A549 treated with RU486 at 1 μM for 4 hours (cell line): ENCODE measurements around the gene ABHD1. TPM values are rescaled to one million over a fixed set of nuclear protein-coding genes. Genes with fewer than 3 reads are reported as not detected.

Experiments
- total RNA-seq: library from RNA; stranded (reverse); fragments of 200-300 nt; extraction: Qiagen RNA extraction; gene quantifications from 5 replicates; pipeline ENCODE4 v1.2.3, GENCODE V29; 2022; ENCODE audit warnings: low read depth

ABHD1 gene
- total RNA-seq: 0.75 to 1.5 TPM (median 1.3 TPM) in 5 replicates

GRCh38 chr2:27123302-27124150 is at the start of gene ABHD1:
ABHD1 (plus strand) TSS chr2:27123815; CDS start chr2:27123949, 134 bp downstream.

GRCh38 chr2:27078267-27079194 is 45.1 kb upstream of the ABHD1 start, which contains the start of gene EMILIN1:
EMILIN1 (plus strand) TSS chr2:27078615; CDS start chr2:27079066, 451 bp downstream.

GRCh38 chr2:27086724-27087593 is 36.7 kb upstream of the ABHD1 start, which contains the start of gene KHK:
KHK (plus strand) TSS chr2:27086772; CDS start chr2:27087260, 488 bp downstream.

GRCh38 chr2:27118525-27119329 is 4.9 kb upstream of the ABHD1 start, which contains the start of gene CGREF1:
CGREF1 (minus strand) TSS chr2:27119128; CDS start chr2:27104366, 14,762 bp downstream.

GRCh38 chr2:27133905-27134780 is 10.5 kb downstream of the ABHD1 start, which contains the start of gene PREB:
PREB (minus strand) TSS chr2:27134636; CDS start chr2:27134421, 215 bp downstream.

GRCh38 chr2:27139310-27139709 is 15.7 kb downstream of the ABHD1 start, which contains the start of gene PRR30:
PRR30 (minus strand) TSS chr2:27139410; CDS start chr2:27138329, 1,081 bp downstream.

GRCh38 chr2:27148801-27149439 is 25.3 kb downstream of the ABHD1 start, which contains the start of gene TCF23:
TCF23 (plus strand) TSS chr2:27149004; CDS start chr2:27149134, 130 bp downstream.

Other genes starting within 250 kb of the ABHD1 start
- gene MAPRE3, start 153.2 kb upstream of the ABHD1 start, total RNA-seq: 12.3 to 16.4 TPM (median 14.0 TPM) in 5 replicates
- 52.2 to 69.6 TPM (median 67.5 TPM) in 5 replicates for gene TMEM214, start 90.8 kb upstream of the ABHD1 start, total RNA-seq
- 29.3 to 32.7 TPM (median 31.2 TPM) in 5 replicates for gene AGBL5, start 72.1 kb upstream of the ABHD1 start, total RNA-seq
- gene OST4, start 52.2 kb upstream of the ABHD1 start, total RNA-seq: 547 to 603 TPM (median 568 TPM) in 5 replicates
- gene EMILIN1, start 45.2 kb upstream of the ABHD1 start, total RNA-seq: 0.33 to 0.69 TPM (median 0.57 TPM) in 5 replicates
- gene KHK, start 37.0 kb upstream of the ABHD1 start, total RNA-seq: 6.9 to 9.7 TPM (median 8.9 TPM) in 5 replicates
- gene CGREF1, start 4.7 kb upstream of the ABHD1 start, total RNA-seq: 7.3 to 9.3 TPM (median 8.3 TPM) in 5 replicates
- 46.4 to 65.5 TPM (median 62.6 TPM) in 5 replicates for gene PREB, start 10.8 kb downstream of the ABHD1 start, total RNA-seq
- not detected in 5 replicates for gene PRR30, start 15.6 kb downstream of the ABHD1 start, total RNA-seq
- not detected in 5 replicates for gene TCF23, start 25.2 kb downstream of the ABHD1 start, total RNA-seq
- gene ATRAID, start 88.2 kb downstream of the ABHD1 start, total RNA-seq: 207 to 224 TPM (median 215 TPM) in 5 replicates
- 64.9 to 70.5 TPM (median 69.7 TPM) in 5 replicates for gene SLC5A6, start 88.5 kb downstream of the ABHD1 start, total RNA-seq
- gene CAD, start 93.6 kb downstream of the ABHD1 start, total RNA-seq: 50.1 to 70.8 TPM (median 60.1 TPM) in 5 replicates
- gene SLC30A3, start 139.2 kb downstream of the ABHD1 start, total RNA-seq: 2.5 to 3.8 TPM (median 3.8 TPM) in 5 replicates
- gene DNAJC5G, start 151.6 kb downstream of the ABHD1 start, total RNA-seq: not detected in 5 replicates
- gene TRIM54, start 158.6 kb downstream of the ABHD1 start, total RNA-seq: 0.46 to 0.95 TPM (median 0.48 TPM) in 5 replicates
- gene UCN, start 184.6 kb downstream of the ABHD1 start, total RNA-seq: 0.71 to 2.2 TPM (median 1.8 TPM) in 5 replicates
- gene MPV17, start 199.3 kb downstream of the ABHD1 start, total RNA-seq: 69.2 to 99.8 TPM (median 85.7 TPM) in 5 replicates
- gene GTF3C2, start 232.9 kb downstream of the ABHD1 start, total RNA-seq: 55.1 to 68.3 TPM (median 62.9 TPM) in 5 replicates
- gene EIF2B4, start 246.5 kb downstream of the ABHD1 start, total RNA-seq: 52.9 to 65.7 TPM (median 58.5 TPM) in 5 replicates
- gene SNX17, start 246.8 kb downstream of the ABHD1 start, total RNA-seq: 126 to 150 TPM (median 142 TPM) in 5 replicates